Measurements from ENCODE around the gene TACO1.
A peak's percentile ranks its signal among the peaks of the same experiment; 100 is the strongest.

TACO1 gene

DNA sequence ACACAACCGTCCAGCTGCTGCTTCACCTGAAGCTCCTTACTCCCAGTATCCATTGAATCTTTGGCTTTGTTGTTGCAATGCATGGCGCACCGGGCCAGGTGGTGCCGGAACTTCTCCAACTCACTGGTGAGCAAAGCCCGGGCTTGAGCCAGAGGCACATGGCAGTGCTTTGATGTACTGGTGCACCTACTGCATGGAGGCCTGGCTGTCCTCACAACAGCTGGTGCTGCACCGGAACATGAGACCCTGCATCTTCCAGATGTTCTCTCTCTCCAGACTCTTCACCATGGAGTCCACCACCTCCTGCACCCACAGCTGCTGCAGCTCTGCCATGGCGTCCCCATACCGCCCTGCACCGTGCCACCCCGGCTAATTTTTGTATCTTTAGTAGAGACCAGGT is 10.2 kb downstream of the TACO1 start:
- H2AFZ ChIP-seq (ENCODE audit: low read depth, low read length) = no peak overlapping the region
- no peaks in the 10 kb centered on the region for H3K27me3 ChIP-seq (ENCODE audit: insufficient read depth, low read length)

DNA sequence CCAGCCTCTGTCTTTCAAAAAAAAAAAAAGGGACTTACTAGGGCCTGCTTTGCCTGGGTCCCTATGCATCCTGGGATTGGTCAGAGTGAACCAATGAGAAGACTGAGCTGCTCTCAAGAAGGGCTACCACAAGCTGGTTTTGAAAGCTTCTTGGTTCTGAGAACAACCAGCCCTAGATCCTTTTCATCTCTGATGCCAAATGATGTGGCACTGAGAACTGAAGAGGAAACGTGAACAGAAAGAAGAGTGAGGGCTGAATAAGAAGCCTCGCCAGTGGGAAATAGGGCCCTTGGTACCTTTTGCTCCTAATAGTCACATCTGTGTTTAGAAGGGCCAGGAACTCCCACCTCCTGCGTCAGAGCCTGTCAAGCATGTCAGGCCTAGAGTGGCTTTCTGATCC is 10.7 kb downstream of the TACO1 start:
- no peak overlapping the region for H2AFZ ChIP-seq (ENCODE audit: low read depth, low read length)
- H3K4me1 ChIP-seq (ENCODE audit: insufficient read depth, low read length) = no peaks in the 10 kb centered on the region
- no peaks in the 10 kb centered on the region for H3K27me3 ChIP-seq (ENCODE audit: insufficient read depth, low read length)
- no peak overlapping the region for H3K4me3 ChIP-seq (ENCODE audit: low read length)
- H3K9me3 ChIP-seq (ENCODE audit: low read length) = no peaks in the 10 kb centered on the region
- H3K36me3 ChIP-seq (ENCODE audit: insufficient read depth, low read length) = peaks cover 27% of the 10 kb centered on the region

More for the DNA sequence above, 10.2 kb downstream of the TACO1 start:
- Histone ChIP-seq H3K36me3 (ENCODE audit: insufficient read depth, low read length) (peaks cover 32% of the 10 kb centered on the region), H3K9me3 (ENCODE audit: low read length) (no peaks in the 10 kb centered on the region), H3K4me3 (ENCODE audit: low read length) (no peak overlapping the region), H3K4me1 (ENCODE audit: insufficient read depth, low read length) (no peaks in the 10 kb centered on the region)

DNA sequence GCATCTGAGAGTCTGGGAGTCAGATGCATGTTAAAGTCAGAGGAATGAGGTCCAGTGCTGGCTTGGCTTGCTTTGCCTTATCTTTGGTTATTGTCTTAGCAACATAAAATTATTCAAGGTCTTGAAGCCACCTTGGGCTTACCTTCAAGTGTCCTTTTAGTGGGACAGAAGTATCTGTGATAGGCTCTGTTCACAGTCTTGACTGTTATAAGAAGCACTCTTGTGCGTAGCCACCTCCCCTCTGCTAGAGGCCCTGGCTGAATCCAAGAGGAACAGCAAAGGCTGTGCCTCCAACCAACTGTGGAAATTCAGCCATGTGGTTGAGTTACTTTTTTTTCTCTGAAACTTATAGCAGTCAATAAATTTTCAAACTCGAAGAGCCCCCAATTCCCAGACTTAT is 13.0 kb downstream of the TACO1 start:
- peaks cover 4% of the 10 kb centered on the region for H3K36me3 ChIP-seq (ENCODE audit: insufficient read depth, low read length)
- no peak overlapping the region for H3K4me3 ChIP-seq (ENCODE audit: low read length)
- H3K9me3 ChIP-seq (ENCODE audit: low read length) = no peaks in the 10 kb centered on the region

DNA sequence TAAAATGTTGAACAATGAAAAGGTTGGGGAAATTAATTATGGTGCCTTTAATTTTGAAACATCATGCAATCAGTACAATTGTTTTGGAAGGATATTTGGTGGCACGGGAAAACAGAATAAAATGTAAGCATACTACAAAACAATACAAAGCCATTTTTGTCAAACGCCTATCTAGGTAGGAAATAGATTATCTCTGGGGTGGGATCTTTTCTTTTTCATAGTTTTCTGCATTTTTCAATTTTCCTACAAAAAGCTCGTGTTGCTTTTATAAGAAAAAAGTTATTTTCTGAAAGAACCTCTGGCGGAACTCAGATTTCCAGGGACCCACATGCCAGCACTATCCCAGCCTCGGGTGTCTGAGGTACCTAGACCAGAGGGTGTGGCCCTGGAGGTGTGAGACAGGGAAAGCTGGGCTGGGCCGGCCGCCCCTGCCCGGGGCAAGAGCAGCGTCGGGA is 20.6 kb downstream of the TACO1 start:
- Histone ChIP-seq H2AFZ (ENCODE audit: low read depth, low read length) (peak overlapping the region; percentile 72), H3K4me1 (ENCODE audit: insufficient read depth, low read length) (peaks cover 19% of the 10 kb centered on the region), H3K9me3 (ENCODE audit: low read length) (no peaks in the 10 kb centered on the region), H3K36me3 (ENCODE audit: insufficient read depth, low read length) (no peaks in the 10 kb centered on the region), H3K27me3 (ENCODE audit: insufficient read depth, low read length) (no peaks in the 10 kb centered on the region), H3K4me3 (ENCODE audit: low read length) (peak overlapping the region; percentile 59)

More for the DNA sequence above, 13.0 kb downstream of the TACO1 start:
- no peaks in the 10 kb centered on the region for H3K4me1 ChIP-seq (ENCODE audit: insufficient read depth, low read length)
- H3K27me3 ChIP-seq (ENCODE audit: insufficient read depth, low read length) = no peaks in the 10 kb centered on the region
- no peak overlapping the region for H2AFZ ChIP-seq (ENCODE audit: low read depth, low read length)

DNA sequence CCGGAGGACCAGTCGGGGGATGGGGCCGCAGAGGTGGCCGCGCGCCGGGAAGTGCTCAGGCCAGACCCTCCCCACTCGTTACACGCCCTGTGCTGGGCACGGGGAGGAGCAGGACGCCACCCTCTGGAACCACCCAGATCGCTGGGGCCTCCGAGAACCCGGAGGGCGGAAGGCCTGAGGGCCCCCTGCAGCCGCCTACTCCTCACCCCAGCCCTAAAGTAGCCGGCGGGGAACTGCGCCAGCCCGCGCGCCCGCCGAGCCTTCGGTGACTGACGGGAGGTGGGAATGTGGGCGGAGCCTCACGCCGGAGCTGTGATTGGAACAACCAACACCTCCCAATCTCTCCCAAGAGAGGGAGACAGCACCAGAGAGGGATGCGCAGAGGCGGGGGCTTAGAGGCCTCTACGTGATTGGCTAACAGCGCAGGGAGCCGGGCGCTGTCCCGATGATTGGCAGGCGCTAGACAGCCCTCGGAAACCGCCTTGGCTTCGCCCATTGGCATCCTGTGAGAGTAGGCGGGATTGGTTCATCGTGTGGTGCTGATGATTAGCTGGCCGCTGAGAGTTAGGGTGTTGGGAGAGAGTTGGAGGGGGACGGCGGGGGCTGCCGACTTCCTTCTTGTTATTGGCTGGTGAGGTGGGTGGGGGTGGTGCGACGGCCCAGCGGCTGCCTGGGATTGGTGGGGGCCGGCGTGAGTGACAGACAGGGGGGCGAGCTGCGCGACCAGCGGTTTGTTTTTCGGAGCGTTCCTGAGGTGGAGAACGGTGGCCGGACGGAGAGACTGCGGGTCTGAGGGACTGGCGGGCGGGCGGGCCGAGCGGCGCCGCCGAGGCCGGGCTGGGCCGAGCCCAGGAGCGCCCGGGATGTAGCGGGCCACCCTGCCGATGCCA is 21.2 kb downstream of the TACO1 start, which contains the start of gene MAP3K3:
Gene MAP3K3 (plus strand): TSS at position 734 of the 890 bp plus-strand sequence. CDS start 343 bp downstream, outside the sequence.
- Histone ChIP-seq H3K27me3 (ENCODE audit: insufficient read depth, low read length) (no peaks in the 10 kb centered on the region), H3K4me1 (ENCODE audit: insufficient read depth, low read length) (peaks cover 19% of the 10 kb centered on the region), H3K4me3 (ENCODE audit: low read length) (peak within 1 kb of the TSS; percentile 94), H3K9me3 (ENCODE audit: low read length) (no peaks in the 10 kb centered on the region), H3K36me3 (ENCODE audit: insufficient read depth, low read length) (no peaks in the 10 kb centered on the region), H2AFZ (ENCODE audit: low read depth, low read length) (peak within 1 kb of the TSS; percentile 72)

DNA sequence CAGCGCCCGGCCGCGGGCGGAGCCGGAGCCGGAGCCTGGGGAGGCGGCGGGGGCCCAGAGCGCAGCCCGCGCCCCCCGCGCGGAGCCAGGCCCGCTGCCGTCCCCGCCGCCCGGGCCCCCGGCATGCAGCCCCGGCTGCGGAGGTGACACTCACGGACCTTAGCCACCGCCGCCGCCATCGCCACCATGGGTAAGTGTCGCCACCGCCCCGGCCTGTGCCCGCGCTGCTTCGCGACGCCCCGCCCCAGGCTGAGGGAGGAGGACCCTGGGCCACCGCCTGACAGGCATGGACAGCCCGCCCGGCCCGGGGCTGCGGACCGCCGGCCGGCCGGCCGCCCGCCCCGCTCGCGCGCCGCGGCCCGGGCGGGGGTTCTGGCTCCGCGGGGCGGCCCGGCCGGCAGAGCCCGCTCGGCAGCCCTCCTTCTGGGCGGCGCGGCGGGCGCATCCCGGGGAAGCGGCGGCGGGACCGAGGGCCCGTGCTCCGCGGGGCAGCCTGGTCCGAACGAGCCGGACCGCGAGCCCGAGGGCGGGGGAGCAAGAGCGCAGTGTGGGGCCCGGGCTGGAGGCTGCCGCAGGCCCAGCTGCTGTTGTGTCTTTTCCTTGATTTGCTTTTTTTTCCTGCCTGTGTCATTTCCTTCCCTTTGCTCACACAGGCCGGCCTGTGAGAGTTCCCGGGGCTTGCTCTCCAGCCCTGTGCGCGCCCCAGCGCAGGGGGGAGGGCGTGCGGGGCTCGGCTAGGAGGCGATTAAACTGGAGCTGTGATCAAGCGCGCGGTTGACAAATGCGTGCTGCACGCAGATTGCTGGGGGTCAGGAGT is 22.1 kb downstream of the TACO1 start:
- no peaks in the 10 kb centered on the region for H3K9me3 ChIP-seq (ENCODE audit: low read length)

DNA sequence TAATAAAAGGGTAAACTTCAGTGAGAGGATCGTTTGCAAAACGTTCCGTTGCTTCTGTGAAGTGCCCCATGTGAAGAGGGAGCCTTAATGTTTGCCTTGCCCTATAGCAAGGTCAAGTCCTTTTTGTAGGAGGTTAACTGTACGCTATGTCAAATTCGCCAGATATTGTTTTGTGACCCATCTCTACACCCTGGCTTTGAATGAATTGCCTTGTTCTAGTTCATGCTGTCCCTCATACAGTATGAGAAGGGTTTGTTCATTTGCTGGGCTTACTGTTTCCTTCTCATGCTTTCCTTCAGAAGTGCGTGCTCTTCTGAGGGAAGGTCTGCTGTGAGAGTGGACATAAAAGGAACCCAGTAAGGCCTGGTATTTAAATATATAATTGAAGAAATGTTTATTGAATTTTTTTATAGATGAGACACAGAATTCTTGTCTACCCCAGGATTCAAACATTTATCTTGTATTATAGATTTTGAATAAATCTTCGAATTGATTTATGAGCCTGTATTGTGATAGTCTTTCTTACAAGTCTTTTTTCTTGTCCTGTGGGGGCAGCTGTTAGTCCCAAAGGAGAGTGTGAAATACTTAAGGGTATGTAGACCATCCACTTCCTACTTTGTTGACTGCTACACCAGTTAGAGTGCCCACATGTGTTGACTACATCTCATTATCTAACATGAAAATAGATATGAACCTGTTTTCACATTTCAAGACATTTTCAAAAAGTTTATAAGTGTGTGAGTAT is 23.3 kb downstream of the TACO1 start:
- Histone ChIP-seq H3K9me3 (ENCODE audit: low read length) (no peaks in the 10 kb centered on the region), H3K4me1 (ENCODE audit: insufficient read depth, low read length) (peaks cover 19% of the 10 kb centered on the region), H3K27me3 (ENCODE audit: insufficient read depth, low read length) (no peaks in the 10 kb centered on the region), H3K4me3 (ENCODE audit: low read length) (peak overlapping the region; percentile 94), H2AFZ (ENCODE audit: low read depth, low read length) (no peak overlapping the region), H3K36me3 (ENCODE audit: insufficient read depth, low read length) (no peaks in the 10 kb centered on the region)

More for the DNA sequence above, 22.1 kb downstream of the TACO1 start:
- Histone ChIP-seq H3K27me3 (ENCODE audit: insufficient read depth, low read length) (no peaks in the 10 kb centered on the region), H2AFZ (ENCODE audit: low read depth, low read length) (no peak overlapping the region), H3K4me1 (ENCODE audit: insufficient read depth, low read length) (peaks cover 19% of the 10 kb centered on the region), H3K4me3 (ENCODE audit: low read length) (peak overlapping the region; percentile 94), H3K36me3 (ENCODE audit: insufficient read depth, low read length) (no peaks in the 10 kb centered on the region)

DNA sequence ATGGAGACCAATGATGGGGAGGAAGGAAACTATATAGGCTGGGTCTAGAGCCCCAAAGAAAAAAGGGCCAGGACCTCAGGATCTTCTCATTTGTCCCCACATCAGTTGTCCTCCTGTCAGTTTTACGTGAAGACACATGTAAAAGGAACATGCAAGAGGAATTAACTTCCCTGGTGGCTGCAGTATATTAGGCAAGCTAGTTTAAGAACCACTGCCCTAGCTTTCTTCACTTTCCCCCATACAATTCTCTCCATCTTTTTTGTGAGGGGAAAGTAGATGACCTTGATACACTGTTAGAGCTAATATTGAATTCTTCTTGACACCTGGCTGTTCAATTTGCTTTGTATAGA is 23.8 kb downstream of the TACO1 start:
- Histone ChIP-seq H3K36me3 (ENCODE audit: insufficient read depth, low read length) (no peaks in the 10 kb centered on the region), H3K4me3 (ENCODE audit: low read length) (peak overlapping the region; percentile 7), H2AFZ (ENCODE audit: low read depth, low read length) (no peak overlapping the region), H3K4me1 (ENCODE audit: insufficient read depth, low read length) (peaks cover 19% of the 10 kb centered on the region), H3K9me3 (ENCODE audit: low read length) (no peaks in the 10 kb centered on the region), H3K27me3 (ENCODE audit: insufficient read depth, low read length) (no peaks in the 10 kb centered on the region)

DNA sequence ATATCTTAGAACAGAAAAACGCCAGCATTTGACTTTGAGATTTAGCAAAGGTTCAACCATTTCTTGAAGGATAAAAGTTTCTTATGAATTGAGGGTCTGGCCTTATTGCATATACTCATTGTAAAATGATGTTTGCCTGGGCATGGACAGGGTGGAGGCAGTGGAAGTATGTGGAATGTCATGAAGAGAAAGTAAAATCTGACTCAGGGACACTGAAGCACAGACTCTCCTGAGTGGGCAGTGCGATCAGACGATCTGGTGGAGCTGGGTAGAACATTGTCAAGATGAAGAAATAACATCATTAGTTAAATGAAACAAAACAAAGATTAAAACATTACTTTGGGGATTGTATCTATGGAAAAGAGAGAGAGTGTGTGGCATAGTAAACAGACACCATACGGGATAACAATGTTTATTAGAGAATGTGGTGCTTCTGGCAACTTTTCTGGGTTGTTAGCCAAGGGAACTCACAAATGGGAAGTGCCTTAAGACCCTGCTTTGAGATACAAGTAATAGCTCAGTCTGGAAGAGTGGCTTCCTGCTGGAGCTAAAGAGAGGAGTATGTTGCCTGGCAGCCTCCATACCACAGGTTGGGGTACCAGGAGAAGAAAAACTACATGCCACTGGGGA is 26.0 kb downstream of the TACO1 start:
- no peak overlapping the region for H3K4me3 ChIP-seq (ENCODE audit: low read length)
- H3K36me3 ChIP-seq (ENCODE audit: insufficient read depth, low read length) = no peaks in the 10 kb centered on the region
- peaks cover 14% of the 10 kb centered on the region for H3K4me1 ChIP-seq (ENCODE audit: insufficient read depth, low read length)
- no peaks in the 10 kb centered on the region for H3K27me3 ChIP-seq (ENCODE audit: insufficient read depth, low read length)
- no peak overlapping the region for H2AFZ ChIP-seq (ENCODE audit: low read depth, low read length)
- H3K9me3 ChIP-seq (ENCODE audit: low read length) = no peaks in the 10 kb centered on the region

DNA sequence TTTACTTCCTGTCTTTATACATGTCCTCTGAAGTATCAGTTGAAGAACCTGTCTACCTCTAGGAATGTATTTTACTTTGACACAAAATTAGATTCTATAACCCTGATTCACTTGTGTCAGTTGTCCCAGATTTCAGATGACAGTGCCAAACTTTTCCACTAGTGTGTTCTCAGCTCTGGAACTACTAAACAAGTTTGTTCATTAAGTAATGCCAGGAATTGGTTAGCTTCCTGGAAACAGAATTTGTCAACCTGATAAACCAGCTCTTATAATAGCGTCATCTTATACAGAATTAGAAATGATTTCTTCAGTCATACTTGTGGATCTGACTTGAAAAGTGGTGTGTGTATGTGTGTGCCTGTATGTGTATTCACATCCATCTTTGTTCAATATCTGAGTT is 28.9 kb downstream of the TACO1 start:
- no peak overlapping the region for H2AFZ ChIP-seq (ENCODE audit: low read depth, low read length)
- no peaks in the 10 kb centered on the region for H3K9me3 ChIP-seq (ENCODE audit: low read length)
- H3K36me3 ChIP-seq (ENCODE audit: insufficient read depth, low read length) = peaks cover 14% of the 10 kb centered on the region
- H3K4me1 ChIP-seq (ENCODE audit: insufficient read depth, low read length) = peaks cover 13% of the 10 kb centered on the region
- no peak overlapping the region for H3K4me3 ChIP-seq (ENCODE audit: low read length)
- H3K27me3 ChIP-seq (ENCODE audit: insufficient read depth, low read length) = no peaks in the 10 kb centered on the region

DNA sequence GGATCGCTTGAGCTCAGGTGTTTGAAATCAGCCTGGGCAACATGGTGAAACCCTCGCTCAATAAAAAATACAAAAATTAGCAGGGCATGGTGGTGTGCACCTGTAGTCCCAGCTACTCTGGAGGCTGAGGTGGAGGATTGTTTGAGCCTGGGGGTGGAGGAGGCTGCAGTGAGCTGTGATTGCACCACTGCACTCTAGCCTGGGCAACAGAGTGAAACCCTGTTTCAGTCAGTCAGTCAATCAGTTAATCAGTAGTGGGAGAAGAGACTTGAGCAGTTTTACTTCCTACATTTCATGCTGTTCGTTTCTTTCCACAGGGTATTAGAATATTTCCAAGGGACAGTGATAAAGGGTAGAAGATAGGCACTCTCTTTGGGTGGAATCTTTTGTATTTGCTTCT is 30.4 kb downstream of the TACO1 start:
- Histone ChIP-seq H3K9me3 (ENCODE audit: low read length) (no peaks in the 10 kb centered on the region), H3K27me3 (ENCODE audit: insufficient read depth, low read length) (no peaks in the 10 kb centered on the region), H2AFZ (ENCODE audit: low read depth, low read length) (no peak overlapping the region), H3K4me3 (ENCODE audit: low read length) (no peak overlapping the region), H3K36me3 (ENCODE audit: insufficient read depth, low read length) (peaks cover 22% of the 10 kb centered on the region), H3K4me1 (ENCODE audit: insufficient read depth, low read length) (peaks cover 13% of the 10 kb centered on the region)

DNA sequence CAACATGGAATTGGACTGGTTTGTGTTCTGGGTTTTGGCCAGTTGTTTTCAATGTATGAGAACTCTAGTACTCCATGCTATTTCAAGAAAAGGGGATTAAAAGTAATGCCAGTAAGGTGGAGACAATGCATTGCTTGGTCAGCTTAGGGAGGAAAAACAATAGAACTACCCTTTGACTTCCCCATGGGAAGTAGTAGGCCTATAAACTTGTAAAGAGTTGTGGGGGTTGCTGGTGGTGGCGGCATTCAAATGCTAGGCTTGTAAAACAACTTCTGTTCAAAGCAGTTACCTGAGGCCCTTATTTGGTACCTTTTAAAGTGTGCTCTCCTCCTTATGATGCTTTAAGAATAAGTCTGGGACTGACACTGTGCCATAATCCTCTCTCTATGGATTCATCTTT is 30.9 kb downstream of the TACO1 start:
- Histone ChIP-seq H2AFZ (ENCODE audit: low read depth, low read length) (no peak overlapping the region), H3K27me3 (ENCODE audit: insufficient read depth, low read length) (no peaks in the 10 kb centered on the region), H3K4me3 (ENCODE audit: low read length) (no peak overlapping the region)

More for the DNA sequence above, 30.9 kb downstream of the TACO1 start:
- peaks cover 28% of the 10 kb centered on the region for H3K36me3 ChIP-seq (ENCODE audit: insufficient read depth, low read length)
- peaks cover 13% of the 10 kb centered on the region for H3K4me1 ChIP-seq (ENCODE audit: insufficient read depth, low read length)
- no peaks in the 10 kb centered on the region for H3K9me3 ChIP-seq (ENCODE audit: low read length)
